KG1 (cell line): Measurements from ENCODE around the gene CAMTA1.
"Not testable (repeated sequence)": the region's sequence is repeated elsewhere in the genome, so short reads cannot be mapped to it uniquely, and the experiment has no call there.

ENCODE experiments used
- DNase-seq: peaks from one replicate; lab custom pipeline; 2025; lab: John Stamatoyannopoulos, UW

CAMTA1 gene

DNA sequence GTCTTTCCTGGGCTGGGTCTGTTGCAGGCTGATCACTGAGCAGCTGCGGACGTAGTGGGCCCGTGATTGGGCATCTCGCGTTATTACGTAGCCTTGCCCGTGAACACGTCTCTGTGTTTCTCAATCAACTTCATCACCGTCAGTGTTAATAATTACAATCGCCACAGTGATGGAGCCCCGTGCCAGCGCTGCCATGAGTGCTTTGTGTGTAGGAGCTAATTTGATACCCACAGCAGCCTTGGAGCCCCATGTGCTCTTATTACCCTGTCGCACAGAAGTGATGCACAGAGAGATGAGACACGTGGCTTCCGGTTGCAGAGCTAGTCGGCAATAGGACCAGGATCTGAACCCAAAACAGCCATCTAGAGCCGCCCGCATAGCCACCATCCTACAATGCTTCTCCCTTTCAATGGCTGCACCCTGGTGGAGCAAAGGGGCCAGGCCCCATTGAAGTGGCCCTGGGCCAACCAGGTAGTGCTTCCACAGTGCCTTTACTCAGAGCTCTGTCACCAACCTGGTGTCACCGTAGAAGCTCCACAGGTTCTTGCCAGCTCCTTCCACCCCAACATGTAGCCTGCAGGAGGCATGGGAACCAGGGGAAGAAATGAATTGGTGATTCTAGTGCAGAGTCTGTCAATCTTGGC lies 587.3 kb downstream of the CAMTA1 start:
- DNase-seq: no peak

DNA sequence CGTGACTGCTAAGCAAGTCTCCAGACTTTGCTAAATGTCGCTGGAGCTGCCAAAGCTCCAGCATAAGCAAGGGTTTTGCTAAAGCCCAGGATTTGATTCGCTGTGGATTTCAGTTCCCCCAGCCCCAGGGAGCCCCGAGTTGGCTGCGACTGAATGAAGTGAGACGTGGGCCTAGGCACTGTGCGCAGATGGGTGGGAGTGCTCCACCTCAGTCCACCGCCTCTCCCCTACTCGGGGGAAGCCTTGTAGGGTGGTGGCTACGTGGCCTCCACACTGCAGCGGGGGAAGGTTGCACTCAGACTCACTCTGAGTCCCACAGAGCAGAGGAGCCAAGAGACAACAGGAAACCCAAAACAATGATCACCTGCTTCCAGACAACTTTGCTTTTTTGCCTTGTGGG lies 588.0 kb downstream of the CAMTA1 start:
- DNase-seq: no peak

DNA sequence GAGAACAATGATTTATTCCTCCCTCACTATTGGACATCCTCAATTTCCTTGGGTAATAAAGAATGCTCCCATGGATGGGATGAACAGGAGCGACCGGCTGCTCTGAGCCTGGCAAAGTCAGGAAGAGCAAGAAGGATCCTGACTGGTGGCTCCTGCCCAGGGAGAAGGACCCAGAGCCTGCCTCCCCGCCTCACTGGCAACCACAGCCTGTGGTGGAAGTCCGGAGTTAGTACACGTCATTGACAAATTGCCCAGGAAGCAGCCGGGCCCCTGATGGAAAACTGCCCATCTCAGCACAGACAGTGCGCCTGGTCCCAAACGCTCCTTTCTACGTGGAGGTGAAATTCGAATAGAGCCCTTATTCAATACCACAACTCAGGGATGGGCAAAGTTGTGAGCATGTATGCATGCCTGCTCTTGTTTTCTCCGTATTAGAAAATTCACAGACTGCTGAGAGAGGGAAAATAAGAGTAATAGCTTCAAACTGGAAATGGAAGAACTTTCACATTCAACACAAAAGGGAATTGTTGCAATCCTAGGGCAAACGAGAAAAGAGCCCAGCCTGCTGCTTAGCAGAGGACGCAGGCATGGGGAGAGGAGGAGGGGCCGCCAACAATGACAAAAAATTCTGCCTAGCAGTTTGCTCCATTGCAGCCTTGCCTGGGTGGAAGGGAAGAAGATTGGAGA lies 588.8 kb downstream of the CAMTA1 start:
- no peak for DNase-seq

DNA sequence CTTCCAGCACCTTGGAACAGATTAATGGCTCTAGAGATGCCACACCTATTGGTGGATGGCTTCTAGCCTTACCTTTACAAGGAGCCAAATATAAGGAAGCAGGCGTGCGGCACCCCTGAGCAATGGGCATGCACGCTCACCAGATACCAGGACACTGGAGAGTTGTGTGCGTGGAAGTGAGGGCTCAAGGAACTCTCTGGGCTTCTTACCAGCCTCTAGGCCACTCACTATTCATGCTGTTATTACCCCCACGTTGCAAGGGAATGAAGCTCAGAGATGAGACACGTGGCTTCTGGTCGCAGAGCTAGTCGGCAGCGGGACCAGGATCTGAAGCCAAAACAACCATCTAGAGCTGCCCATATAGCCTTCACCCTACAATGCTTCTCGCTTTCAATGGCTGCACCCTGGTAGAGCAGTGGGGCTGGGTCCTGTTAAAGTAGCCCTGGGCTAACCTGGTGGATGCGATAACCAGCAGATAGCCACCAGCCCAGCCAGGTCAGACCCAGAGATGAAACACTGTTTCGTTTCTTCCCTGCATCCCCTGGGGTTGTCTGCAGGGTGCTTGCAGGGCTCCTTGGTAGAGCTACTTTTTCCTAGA lies 589.4 kb downstream of the CAMTA1 start:
- no peak for DNase-seq

DNA sequence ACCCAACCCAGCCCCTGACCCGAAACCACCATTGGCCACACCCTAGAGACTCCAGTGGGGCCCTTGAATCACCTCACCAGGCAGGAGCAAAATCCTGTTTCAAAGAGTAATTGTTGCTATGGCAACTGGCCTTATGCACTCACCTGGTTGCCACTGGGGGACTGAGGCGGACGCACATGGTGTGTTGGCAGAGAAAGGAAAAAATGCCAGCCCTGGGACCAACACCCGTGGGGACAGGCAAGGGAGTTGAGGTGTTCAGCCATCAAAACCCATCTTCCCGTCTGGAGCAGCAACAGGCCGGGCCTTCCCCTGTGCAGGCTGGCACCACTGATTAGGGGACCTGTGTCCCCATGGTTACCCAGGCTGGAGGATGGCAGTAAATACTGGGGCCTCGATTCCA lies 590.1 kb downstream of the CAMTA1 start:
- DNase-seq: no peak

DNA sequence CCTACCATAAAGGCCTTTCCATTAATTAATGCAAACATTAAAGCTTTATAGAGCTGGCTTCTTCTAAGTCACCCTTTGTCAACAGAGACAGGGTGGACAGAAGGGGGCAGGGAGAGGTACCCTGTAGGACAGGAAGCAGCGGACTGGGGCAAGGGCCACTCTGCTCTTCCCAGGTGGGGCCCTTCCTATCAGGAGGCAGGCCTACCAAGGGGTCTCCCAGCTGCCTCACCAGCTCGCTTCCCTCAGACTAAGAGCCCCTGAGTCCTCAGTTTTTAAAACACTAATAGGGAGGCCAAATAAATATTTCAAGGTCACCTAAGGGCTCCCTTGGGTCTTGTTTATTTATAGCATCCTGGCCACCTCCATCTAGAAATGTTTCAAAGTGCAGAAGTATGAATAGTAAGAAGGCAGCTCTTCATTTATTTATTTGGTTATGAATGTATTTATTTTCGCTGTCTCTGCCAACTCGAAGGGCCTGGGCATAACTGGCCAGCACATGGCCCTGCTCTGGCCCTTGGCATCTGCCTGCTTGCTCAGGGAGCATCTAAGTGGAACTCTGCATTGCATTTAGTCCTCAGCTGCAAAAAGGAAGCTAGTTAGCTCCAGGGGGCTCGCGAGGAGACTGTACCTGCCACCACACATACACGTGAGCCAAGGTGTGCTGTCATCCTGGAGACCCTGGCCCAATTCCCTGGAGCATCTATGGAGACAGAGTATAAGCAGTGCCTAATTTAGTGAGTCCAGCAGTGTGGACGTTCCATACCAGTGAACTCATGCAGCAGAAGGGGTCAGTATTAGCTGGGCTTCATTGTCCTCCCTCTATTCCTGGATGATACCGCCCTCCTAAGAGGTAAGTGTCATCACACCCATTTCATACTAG lies 590.8 kb downstream of the CAMTA1 start:
- DNase-seq: no peak

DNA sequence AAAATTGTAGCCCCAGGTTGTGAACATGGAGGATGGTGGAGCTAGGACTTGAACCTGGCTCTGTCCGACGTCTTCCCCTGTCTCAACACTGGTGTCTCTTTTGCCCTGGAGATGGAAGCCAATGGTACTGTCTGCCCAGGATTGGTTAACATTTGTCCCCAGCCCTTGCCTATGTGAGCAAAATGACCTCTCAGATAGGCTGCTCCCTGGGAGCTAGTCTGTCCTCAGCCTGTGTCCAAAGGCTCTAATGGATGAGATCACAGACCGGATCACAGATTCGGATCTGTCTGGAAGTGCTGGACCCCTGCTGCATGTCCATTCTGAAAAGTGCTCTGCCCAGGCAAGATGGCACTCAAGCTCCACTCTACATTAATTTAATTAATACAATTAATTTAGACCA lies 591.4 kb downstream of the CAMTA1 start:
- DNase-seq: no peak

DNA sequence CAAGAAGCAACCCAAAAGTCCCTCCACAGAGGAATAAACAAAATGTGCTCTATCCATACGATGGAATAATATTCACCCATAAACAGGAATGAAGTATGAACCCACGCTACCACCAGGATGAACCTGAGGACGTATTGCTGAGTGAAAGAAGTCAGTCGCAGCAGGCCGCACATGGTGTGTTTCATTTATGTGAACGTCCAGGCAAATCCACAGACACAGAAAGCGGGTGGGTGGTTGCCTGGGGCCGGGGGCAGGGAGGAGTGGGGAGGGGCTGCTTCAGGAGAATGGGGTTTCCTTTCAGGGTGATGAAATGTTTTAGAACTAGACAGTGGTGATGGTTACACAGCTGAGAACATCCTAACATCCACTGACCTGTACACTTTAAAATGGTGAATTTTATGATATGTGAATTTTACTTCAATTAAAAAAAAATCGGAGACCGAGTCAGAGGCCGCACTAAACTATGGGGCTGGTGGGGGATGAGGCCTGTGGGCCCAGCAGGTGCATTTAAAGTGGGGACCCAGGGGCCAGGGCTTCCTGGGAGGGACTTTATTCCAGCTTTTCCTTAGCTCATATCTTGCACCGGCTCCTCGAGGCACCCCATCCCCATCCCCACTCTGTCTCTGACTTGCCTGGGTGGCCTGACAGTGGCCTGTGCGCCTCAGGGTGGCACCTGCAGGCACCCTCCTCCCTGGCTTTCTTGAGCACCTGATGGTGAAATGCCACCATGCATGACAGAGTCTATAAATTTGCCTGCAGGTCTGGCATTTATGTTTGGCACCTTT lies 593.3 kb downstream of the CAMTA1 start:
- DNase-seq: no peak

DNA sequence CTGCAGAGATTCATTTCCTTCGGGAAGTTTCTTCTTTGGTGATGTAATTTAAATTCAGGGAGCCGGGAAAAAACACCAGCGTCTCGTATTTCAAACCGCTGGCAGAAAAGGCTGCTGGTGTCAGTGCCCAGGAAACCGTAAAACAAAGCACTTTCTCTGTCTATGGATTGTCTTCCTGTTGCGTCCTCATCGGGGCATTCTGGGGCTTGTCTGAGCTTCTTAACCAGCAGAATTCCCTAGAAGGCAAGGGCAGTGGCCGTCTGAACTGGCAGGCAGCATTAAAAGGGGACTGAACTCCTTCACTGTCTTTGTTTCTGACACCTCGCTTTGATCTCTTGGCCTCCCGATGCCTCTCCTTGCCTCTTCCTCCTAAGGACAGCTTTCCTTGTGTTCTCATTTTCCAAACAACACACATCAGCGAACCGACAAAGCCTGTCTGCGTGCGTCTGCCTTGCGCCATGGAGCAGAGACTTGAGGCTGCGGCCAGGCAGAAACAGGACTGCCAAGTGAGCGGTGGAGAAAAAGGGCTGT lies 594.3 kb downstream of the CAMTA1 start:
- no peak for DNase-seq

DNA sequence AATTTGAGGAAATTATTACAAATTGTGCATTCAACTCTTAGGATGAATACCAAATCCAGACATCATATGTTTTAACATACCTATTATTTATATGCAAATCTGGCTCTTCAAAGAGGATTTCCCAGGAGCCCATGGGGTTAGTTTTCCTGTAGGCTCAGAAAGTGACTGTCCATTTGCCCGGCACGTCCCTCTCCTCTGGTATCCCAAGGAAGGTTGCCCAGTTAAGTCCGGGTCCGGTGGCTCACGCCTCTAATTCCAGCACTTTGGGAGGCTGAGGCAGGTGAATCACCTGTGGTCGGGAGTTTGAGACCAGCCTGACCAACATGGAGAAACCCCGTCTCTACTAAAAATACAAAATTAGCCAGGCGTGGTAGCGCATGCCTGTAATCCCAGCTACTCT lies 594.8 kb downstream of the CAMTA1 start:
- not testable (repeated sequence) for DNase-seq

DNA sequence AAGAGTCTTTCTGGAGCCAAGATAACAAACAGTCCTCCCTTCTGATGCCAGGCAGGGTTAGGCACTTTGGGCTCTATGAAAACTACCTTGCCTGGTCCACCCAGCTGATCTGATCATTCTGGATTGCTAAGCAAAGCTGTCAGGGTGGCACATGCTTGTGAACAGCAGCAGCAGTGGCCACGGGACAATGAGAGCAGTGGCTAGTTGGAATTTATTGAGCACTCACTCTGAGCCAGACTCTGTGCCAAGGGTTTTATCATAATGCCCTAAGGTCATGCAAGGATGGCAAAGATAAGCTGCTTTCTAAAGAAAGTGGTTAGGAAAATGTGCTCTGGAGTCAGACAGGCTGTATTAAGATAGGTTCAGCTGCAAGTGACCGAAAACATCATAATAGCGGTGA lies 595.5 kb downstream of the CAMTA1 start:
- no peak for DNase-seq

DNA sequence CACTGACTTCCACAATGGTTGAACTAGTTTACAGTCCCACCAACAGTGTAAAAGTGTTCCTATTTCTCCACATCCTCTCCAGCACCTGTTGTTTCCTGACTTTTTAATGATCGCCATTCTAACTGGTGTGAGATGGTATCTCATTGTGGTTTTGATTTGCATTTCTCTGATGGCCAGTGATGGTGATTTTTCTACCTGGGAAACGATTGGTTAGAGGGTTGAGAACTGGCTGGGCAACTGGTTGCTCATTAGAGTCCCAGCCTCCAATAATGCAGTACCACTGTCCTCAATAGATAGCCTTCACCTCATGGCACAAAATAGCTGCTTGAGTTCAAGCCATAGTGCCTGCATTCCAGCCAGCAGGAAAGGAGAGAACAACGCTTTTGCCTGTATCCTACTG lies 596.5 kb downstream of the CAMTA1 start:
- DNase-seq: not testable (repeated sequence)

DNA sequence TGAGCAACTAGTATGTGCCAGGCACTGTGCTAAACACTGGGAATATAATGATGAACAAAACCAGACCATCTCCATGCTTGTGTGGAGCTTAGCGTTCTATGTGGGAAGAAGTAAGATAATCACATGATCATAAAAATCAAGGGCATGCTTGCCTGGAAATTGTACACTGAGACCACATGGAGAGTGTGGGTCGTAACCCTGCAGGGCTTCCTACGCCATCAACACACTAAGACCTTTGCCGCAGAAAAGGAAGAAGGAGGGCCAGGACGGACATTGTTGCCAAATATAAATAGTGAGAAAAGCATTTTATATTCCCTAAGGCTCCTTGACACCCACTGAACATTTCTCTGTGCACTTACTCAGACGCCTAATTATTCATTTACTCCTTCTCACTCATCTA lies 597.7 kb downstream of the CAMTA1 start:
- no peak for DNase-seq

DNA sequence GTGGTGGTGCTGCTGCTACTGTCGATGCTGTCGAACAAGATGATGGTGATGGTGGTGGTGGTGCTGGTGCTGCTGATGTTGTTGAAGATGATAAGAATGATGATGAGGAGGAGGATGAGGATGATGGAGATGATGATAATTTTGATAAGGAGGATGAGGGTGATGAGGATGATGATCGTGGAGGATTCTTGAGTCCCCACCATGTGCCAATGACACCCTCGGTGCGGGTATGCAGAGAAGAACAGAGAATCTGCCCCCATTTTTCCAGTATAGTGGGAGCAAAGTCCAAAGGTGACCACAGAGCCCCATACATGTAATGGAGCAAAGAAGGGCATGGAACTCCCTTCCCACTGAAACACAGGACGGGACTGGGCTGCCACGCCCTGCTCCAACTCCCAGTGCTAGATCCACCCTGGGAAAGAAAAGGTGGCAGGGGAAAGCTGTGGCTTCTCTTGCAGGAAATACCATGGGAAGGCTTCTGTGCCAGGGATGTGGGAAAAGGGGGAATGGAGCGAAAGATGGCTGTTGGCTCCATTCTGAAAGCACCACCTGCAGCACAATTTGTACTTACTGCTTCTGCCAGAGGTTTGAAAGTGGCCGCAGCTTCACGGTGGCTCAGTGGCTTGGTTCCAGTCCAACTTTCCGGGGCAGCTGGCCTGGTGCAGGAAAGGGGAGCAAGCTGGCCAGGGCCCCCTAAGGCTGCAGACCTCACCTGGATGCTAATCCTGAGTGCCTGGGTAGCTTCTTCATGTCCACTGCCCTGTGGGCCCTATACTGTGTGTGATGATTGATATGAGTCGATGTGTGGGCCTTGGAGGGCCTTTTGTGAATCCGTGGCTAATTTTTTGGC lies 598.6 kb downstream of the CAMTA1 start:
- DNase-seq: no peak

DNA sequence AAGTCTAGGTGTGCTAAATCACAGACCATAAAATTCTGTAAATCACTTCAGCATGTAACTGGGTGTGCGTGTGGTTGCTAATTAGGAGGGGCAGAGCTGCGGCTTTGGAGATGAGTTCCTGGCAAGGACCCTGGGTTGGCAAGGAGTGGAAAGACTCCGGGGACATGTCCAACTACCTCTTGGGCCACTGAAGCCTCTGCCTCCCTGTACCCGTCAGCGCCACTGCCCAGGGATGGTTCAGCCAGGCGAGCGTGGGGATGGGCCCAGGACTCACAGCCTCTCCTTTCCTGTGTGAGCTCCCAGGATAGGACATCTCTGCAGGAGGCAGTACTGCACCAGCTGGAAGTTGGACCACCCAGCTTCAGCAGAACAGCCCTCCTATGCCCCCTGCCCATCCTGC lies 599.4 kb downstream of the CAMTA1 start:
- no peak for DNase-seq

DNA sequence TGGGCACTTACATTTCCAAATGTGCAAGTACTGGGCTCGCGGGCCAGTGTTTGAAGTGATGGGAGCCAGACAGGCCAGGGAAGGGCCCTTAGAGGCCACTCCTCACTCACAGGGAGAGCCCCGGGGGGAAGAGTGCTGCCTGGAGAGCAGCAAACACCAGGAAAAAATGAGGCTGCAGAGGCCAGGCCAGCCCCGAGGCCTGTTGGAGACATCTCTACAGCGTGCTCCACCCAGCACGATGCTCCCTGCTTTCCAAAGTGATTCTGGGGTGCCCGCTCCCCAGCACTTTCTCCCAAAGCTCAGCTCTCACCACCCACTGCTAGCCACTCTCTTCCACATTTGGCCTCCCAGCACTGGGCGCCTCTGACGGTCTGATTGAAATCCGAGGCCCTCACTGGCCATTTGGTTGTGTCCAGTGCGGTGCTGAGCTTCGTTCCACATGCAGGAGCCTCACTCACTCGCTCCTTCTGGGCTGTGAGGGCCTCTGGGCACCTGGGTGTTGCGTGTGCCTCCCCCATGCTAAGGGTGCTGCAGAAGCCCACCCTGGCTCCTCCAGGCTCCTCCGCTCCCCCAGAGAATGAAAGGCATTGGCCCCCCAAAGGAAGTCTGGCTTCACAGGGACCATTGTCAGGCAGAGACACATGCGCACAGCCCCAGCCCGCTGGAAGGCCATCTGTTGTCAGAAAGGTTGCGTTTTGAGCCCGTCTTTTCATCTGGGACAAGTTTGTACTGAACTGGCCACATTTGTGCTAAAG lies 600.4 kb downstream of the CAMTA1 start:
- DNase-seq: no peak

DNA sequence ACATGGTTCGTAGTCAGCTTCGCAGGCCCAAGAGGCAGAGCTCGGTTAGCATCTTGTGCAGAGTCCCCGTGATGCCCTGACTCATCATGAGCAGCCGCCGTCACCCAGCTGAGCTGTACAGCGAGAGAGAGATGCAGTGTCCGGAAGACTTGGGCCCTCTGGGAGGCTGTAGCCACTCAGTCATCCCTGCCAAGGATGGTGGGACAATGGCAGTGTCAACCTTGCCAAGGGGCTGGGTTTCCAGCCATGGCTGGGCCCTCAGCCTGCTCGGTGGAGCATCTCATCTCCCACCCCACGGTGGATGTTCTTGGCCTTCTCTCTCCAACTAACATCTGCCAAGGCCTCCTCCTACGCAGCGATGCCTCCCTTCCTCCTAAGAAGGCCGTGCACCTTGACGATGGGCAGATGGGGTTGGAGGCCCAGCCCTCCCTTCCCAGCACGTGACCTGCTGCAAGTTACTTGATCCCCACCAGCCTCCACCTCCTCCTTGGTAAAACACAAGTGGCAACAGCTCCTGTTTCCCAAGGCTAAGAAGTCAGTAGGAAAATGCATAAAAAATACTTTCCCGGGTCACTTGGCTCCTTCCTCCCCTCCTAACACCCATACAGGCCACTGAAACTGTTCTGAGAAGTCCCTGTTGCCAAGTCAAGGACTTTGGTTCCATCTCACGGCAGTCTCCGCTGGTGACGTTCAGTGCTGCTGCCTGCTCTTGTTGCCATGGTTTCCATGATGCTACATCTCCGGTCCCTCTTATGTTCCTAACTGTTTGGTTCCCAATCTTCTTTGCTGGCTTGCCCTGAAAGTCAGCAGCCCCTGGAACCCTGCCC lies 601.2 kb downstream of the CAMTA1 start:
- DNase-seq: no peak

DNA sequence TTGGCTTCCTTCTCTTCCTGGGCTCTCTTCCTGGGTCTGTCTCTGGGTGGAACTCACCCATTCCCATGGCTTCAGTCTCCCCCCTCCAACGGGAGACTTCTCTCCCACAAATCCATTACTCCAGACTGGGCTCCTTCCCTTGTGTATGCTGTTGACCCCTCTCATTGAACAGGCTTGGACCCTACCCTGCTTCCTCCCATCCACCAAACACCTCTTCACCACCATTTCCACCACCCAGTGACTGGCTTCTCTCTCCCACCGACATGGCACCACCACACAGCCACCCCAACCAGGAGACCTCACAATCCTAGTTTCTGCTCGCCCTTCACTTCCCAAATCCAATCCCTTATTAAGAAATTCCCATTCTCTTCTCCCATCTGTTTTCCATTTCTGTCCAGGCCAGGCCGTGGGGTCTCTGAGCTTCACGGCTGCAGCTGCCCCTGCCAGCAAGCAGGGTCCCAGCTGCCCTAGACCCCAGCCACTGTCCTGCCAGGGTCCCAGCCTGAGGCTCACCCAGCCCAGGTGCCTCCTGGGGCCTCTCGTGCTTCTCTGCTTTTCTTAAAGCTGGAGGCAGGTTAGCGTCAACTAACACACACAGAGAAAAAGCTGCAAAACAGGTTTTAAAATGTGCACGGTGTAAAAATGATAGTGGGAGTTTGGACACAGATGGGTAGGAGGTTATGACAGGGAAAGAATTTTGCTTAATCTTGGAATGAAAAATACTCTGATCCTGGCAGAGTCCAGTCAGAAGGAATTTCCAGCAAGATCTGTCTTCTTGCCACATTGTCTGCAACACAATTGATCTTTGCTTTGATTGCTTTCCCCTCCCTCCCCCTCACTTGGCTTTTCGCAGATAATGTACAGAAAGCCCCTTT lies 602.0 kb downstream of the CAMTA1 start:
- DNase-seq: no peak
